Lung microvascular endothelial cell (primary cell): ENCODE results near the gene RCOR1. TPM values are rescaled to one million over a fixed set of nuclear protein-coding genes. Genes with fewer than 3 reads are reported as not detected.
"Not testable (repeated sequence)": the region's sequence is repeated elsewhere in the genome, so short reads cannot be mapped to it uniquely, and the experiment has no call there.

ENCODE experiments used
- DNase-seq, 2 donors: peaks; one replicate each; pipeline versions ENCODE4 v3.0.0 to v3.0.0-alpha.2; 2010; ENCODE audit warnings: low read depth in 2 of 2
- total RNA-seq: library from RNA; depleted of rRNA; stranded (reverse); fragments of >200 nt; gene quantifications from 2 replicates; pipeline ENCODE4 v1.2.1, GENCODE V29; 2014

RCOR1 gene
- 7.6 and 8.1 TPM in 2 replicates for total RNA-seq

DNA sequence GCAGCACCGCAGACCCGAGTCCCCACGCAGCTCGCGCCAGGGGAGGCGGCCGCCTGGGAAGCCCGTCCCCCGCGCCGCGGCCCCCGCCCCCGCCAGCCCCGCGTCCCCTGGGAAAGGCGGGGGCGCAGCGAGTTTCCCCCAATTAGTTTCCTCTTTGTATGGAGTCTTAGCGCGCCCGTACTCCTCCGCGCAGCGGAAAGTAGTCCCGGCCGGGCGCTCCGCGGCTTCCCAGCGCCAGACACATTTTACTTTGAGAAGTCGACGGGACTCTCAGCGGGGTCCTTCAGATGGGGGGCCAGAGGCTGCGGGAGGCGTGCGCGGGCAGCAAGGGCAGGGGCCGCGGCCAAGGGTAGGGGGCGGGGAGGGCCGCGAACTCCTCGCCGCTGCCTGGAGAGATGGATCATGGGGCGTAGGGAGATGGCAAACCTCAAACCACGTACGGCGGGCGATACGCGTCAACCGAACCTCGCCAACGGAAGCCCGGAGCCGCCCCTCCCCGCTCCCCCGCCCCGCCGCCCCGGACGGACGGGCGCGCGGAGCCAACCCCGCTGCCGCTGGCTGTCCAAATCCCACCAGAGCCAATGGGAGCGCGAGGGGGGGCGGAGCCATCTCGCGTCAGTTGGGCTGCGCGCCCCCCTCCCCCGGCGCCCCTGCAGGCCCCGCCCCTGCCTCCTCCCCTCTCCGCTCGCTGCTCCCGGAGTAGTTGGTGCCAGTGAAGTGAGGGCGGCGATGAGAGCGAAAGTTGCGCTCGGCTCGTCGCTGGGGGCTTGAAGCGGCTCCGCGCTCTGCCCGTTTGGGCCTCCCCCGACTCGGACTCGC, at the start of gene RCOR1:
Gene RCOR1 (plus strand): TSS at position 706 of the 819 bp plus-strand sequence. CDS start 238 bp downstream, outside the sequence.
- DNase-seq, result peak; percentile 98

DNA sequence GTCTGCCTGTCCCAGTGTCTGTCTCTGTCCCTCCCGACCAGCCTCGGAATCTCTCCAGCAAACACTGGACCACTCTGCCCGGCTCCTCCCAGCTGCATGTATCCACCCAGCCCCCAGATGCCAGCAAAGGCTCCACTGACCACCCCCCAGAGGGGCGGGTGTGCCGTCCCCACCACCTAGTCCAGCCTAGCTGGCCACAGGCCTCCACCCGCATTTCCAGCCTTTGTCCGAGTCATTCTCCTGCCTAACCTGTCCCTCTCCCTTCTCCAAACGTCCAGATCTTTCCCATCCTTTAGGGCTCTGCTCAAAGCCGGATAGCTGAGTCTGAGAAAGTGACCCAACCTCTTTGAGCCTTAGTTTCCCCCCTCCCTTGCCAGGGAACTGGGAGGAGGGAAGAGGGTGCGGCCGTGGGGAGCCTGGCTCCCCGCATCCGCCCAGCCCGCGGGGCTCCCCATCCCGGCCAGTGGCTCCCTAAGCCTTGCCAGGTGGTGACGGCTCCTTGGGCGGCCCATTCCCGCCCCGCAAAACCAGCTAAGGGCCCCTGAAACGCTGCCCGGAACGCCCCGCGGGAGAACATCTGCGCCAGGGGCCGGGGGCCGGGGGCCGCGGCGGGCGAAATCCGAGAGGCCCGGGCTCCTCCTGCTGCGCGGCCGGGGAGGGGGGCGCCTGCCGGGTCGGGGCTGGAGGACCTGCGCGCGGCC, 48.3 kb upstream of the RCOR1 start:
- no peak for DNase-seq

DNA sequence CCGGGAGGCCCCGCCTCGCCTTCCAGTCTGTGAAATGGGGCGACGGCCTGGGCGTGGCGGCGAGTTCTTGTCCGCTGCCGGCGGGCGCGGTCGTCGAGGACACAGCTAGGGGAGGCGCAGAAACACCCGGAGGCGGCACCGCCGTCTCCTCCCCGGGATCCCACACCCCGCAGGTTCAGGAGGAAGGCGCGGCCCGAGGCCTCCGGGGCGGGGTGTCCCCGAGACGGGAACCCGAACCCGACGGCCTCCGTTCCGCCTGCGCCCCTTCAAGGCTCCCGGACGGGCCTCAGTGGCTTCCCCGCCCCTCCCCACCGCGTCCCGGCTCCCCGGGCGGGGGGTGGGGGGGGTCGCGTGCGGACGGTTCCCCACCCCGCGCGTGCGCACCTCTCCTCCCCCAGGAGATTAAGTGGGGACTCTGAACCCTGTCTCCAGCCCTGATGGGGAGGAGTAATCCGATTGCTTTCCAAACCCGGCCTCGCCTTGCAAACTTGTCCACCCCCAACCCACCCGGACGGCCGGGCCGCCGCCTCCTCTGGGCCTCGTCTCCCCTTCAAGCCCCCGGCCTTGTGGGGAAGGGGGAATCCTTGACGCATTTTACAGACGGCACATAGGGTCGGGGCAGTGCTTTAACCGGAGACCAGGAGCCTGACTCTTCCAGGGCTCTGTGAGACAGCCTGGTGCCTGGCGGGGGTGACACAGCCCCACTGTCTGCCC, 47.5 kb upstream of the RCOR1 start:
- no peak for DNase-seq

DNA sequence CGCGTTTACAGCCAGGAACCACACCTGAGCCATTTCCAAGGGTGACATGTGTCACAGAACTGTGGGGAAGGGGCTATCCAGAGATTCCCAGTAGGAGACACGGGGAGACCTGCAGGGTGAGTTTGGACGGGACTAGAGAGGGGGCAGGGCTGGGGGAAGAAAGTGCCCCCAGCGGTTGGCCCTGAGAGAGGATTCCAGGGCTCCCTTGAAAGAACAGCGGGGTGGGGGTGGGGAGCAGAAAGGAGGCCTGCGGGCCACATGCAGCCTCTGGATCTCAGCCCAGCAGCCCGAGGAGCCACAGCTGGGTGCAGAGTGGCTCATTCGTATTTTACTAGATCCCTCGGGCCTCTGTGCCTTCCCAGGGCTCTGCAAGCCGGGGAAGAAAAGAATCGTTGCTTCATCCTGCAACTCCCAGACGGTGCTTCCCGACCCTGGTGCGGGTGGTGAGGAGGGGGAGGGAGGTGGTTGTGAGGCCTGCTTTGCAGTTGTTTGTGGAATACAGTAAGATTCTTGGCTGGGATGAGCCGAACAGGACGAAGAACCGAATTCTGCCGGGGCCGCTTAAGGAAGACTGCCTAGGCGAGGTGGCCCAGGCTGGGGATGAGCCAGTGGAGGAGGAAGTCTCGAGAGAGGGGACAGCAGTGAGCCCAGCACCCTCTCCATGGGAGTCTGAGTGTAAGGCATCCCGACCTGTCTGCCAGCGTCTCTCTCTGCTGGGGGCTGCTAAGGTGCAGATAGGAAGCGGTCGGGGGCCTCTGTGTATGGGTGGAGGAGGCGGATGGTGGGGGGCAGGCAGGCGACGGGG, 46.8 kb upstream of the RCOR1 start:
- DNase-seq, result no peak

DNA sequence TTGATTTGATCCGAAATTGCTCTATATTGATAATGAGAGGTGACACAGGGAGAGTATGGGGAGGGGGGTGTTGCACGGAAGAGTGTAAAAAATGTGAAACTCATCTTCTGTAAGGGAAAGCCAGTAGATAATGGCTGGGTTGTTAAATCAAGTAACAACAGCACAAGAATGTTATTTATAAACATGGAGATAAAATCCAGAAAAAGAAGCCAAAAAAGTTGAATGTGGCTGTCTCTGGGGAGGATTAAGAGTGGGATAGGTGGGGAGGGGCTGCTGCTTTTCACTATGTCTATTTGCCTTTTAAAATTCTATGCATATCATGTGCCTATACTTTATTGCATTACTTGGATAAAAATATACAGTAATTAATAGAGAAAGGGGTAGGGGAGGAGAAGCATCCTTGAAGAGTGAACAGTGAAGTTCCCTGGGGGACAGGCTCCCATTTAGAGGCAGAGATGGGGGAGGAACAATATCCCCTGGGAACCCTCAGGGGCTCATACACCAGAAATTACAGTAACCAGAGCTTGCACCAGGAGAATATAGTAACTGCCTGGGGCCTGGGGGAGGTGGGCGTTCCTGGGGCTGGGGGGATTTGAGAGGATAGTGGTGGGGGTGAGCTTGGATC, 43.7 kb upstream of the RCOR1 start:
- no peak for DNase-seq

DNA sequence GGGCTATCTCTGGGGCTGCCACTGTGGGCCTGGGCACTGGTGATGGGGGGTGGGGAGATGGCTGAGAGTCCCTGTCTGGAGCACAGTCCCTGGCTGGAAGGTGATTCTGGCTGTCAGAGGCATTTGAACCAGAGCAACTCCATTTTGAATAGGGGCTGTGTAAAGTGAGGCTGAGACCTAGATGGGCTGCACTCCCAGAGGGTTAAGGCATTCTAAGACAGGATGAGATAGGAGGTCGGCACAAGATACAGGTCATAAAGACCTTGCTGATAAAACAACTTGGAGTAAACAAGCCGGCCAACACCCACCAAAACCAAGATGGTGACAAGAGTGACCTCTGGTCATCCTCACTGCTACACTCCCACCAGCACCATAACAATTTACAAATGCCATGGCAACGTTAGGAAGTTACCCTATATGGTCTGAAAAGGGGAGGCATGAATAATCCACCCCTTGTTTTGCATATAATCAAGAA, 41.5 kb upstream of the RCOR1 start:
- DNase-seq, result not testable (repeated sequence)

DNA sequence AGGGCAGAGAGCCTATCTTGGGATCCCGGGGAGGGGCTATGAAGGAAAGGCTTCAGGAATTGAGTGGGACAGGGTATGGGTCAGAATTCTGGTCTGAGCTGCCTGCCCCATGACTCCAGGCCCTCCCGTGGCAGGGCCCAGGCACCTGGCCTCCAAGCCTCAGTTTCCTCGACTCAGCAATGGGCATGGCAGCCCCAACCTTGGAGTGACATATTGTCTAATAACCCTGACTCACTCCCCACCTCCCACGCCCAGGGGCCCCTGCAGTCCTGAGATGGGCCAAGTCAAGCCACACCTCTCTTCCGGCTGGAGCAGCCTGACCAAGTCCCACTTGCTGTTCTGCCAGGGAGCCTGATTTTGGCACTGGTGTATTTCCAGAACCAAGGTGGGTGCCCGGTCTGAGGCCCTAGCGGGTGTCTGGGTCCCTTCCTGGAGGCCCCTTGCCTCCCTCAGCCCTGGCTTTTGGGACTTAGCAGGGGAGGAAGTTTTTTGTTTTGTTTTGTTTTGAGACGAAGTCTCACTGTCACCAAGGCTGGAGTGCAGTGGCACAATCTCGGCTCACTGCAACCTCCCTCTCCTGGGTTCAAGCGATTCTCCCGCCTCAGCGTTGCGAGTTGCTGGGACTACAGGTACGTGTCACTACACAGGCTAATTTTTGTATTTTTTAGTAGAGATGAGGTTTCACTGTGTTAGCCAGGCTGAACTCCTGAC, 40.3 kb upstream of the RCOR1 start:
- peak in 1 of 2 donors; percentile 16 for DNase-seq

DNA sequence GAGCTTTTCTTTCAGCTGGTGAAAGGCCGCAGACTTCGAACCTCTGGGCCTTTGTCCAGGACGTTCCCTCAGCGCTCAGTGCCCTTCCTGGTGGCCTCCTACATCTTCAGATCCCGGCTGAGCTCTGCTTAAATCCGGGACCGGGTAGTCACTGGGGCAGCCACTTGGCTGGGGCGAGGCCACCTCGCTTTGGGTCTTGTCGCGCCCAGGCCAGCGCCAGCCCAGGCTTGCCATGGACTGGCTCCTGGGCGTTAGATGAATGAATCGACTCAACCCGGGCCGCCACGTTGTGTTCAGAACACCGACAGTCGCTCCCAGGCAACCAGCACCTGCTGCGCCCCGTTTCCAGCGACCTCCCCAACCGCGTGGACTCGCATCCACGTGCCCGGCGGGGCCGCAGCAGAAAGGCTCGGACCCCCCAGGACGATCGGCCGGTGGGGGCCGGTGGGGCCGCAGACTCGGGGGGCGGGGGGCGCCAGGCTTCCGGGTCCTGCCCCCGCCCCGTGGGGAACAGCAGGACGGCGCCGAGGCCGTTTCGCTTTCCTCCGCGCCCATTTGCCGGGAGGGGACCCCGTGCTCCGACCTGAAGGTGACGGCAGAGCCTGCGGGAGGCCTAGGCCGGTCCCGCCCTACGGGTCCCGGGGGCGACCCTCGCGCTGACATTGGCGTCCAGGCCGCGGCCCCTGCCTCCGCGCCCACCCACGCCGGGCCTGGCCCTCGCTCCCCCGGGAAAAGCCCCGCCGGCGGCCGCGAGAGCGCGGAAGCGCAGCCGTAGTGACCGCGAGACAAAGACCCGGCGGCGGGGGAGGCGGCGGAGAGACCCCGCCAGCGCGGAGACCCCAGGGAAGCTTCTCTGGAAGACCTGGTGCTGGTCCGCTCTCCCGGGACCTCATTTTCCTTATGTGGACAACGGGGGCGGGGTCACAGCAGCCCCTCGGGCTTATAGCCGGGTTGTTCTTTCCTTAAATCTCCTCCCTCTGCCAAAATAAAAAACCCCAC, 37.3 kb upstream of the RCOR1 start:
- peak; percentile 37 to 49 for DNase-seq

DNA sequence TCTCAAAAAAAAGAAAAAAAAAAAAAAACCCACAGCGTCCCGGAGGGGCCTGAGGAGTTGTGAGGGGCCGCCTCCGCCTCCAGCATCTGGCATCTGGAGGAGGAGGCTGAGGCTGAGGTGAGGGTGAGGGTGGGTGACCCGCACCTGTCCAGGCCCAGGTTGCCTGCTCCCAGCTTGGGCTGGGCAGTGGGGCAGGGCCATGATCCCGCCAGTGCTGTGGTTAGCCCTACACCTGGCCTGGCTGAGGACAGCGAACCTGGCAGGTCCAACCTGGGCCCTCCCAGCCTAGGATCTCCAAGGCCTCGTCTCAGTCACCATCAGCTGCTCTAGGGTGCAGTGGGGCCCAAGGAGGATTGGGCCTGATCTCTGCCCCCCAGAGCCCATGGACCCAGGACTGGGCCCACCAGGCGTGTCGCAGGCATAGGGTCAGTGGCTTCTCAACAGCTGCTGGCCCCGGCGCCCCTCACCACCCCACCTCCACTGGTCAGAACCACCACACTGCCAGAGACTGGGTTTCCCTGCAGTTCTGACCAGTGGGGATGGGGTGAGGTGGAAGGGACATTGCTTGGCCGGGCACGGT, 36.3 kb upstream of the RCOR1 start:
- DNase-seq, result no peak

DNA sequence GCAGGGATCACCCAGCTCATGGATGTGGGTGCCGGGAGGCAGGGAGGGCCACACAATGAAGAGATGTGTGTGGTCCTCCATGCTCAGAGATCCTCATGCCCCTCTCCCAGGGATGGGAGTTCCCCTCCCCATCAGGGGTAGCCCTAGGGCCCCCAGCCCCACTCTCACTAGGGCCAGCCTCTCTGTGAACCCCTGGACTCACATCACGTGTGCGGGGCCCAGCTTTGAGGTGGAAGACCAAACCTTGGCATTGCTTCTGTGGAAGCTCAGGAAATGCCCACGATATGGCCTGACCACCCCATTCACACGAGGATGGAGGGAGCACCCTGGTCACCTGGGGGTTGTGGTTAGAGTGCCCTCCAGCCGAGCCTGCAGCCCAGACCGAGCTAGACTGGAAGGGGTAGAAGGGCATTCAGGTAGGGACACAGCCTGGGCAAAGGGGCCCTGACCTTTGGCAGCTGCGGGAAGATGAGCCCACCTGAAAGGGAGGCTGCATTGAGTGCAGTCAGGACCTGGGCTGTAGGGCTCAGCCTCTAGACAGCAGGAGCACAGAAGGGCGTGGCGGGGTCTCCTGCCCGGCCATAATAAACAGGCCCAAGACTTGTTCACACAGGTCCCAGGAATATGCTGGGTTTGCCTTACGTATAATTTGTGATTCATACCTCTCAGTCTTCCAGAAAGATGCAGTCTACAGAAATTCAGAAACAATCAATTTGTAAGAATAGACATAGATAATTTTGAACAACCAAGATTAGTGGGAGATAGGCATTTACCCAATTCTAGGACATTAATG, 34.8 kb upstream of the RCOR1 start:
- no peak for DNase-seq

DNA sequence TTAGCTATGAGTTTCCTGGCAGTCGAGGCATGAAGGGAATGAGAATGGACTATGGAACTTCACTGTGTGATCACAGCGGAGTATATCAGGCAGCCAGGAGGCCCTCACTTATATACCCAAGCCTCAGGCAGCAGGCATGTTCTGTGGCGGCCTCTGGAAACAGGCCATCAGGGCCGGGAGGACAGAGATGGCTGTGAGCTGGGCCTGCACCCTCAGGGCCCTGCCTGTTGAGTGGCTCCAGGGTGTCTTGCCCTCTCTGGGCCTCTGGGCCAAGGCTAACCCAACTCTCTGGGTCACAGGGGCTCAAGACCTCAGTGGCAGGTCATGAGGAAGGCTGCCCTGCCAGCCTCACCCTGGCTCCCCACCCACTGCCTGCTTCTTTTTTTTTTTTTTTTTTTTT, 33.9 kb upstream of the RCOR1 start:
- DNase-seq, result no peak

DNA sequence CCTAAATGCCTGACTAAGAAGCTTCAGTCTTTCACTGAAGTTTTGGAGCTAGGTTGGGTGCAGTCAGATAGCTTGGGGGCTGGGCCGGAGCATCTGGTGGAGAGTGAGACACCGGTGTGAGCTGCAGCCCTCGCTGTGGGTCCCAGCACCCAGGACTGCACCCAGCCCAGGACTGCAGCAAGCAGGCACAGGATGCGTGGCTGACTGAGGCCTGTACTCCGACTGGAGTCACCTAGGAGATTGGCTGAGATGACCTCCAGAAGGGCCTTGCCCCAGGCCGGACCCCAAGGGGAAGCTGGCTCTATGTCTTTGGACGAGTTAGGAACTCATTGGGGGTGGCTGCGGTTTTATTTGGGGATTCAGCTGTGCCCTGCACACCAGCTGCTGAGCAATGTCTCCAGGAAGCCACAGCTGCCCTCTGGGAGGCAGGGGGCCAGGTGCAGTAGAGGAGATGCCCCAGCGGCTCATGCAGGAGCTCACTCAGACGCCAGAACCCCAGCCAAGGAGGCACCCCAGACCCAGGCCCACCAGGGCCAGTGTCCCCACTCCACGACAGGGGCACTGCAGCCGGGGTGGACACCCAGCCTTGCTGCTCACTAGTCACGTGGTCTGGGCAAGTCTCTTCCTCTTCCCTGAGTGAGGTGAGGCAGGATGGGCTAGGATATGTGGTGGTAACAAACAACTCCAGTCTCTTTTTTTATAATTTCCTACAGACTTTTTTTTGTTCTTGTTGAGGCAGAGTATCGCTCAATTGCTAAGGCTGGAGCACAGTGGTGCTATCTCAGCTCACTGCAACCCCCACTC, 31.8 kb upstream of the RCOR1 start:
- no peak for DNase-seq

DNA sequence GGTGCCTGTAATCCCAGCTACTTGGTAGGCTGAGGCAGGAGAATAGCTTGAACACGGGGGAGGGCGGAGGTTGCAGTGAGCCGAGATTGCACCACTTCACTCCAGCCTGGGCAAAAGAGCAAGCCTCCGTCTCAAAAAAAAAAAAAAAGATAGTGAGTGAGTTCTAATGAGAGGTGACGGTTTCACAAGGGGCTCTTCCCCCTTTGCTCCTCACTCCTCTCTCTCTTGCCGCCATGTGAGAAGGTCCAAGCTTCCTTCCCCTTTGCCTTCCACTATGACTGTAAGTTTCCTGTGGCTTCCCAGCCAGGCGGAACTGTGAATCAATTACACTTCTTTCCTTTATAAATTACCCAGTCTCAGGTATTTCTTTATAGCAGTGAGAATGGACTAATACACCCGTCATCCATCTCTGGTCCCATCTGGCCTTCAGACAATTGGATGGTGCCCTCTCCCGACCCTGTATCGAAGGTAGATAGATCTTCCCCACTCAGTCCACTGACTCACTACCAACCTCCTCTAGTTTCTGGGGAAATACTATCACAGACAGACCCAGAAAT, 27.0 kb upstream of the RCOR1 start:
- DNase-seq, result peak in 1 of 2 donors; percentile 18

DNA sequence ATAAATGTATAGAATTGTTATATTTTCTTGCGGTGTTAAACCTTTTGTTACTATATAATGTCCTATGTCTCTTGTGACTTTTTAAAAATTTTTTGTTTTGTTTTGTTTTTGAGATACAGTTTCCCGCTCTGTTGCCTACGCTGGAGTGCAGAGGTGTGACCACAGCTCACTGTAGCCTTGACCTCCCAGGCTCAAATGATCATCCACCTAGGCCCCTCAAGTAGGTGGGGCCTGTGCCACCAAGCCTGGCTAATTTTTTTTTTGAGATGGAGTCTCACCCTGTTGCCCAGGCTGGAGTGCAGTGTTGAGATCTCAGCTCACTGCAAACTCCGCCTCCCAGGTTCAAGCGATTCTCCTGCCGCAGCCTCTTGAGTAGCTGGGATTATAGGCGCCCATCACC, 26.5 kb upstream of the RCOR1 start:
- no peak for DNase-seq

DNA sequence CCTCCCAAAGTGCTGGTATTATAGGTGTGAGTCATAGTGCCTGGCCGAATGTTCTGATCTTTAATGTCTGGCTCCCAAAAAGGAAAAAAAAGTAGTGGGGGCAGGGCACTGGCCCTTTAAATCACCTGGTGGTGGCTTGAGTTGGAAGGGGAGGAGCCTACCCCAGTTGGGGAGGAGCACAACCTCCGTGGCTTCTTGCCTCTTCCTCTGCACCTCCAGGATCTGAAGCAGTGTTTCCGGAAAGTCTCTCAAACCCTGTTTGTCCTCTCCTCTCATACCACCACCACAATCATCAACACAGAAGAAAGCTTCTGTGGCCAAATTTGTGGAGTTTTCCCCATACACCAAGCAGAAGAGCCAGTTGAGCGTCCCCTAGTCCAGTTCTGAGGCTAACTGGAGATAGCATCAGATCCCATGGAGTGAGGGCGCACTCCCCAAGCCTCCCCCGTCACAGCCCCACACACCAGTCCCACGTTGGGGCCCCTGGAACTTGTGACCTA, 24.3 kb upstream of the RCOR1 start:
- DNase-seq, result no peak

DNA sequence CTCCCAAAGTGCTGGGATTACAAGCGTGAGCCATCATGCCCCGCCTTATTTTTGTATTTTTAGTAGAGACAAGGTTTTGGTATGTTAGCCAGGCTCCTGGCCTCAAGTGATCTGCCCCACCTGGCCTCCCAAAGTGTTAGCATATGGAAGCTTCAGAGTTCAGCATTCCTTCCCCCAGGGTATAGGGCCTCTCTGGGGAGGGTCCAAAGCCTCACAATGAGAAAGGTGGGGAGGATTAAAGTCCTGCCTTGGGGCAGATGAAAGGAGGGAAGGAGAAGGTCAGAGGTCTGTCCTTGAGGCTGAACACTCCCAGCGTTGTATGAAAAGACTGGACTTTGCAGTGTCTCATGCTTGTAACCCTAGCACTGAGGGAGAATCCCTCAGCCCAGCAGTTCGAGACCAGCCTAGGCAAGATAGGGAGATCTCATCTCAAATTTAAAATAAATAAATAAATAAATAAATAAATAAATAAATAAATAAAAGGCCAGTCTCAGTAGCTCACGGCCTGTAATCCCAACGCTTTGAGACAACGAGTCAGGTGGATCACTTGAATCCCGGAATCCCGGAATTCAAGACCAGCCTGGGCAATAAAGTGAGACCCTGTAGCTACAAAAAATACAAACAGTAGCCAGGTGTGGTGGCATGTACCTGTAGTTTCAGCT, 22.0 kb upstream of the RCOR1 start:
- no peak for DNase-seq
